ENCODE data around the gene C1orf87.

DNA sequence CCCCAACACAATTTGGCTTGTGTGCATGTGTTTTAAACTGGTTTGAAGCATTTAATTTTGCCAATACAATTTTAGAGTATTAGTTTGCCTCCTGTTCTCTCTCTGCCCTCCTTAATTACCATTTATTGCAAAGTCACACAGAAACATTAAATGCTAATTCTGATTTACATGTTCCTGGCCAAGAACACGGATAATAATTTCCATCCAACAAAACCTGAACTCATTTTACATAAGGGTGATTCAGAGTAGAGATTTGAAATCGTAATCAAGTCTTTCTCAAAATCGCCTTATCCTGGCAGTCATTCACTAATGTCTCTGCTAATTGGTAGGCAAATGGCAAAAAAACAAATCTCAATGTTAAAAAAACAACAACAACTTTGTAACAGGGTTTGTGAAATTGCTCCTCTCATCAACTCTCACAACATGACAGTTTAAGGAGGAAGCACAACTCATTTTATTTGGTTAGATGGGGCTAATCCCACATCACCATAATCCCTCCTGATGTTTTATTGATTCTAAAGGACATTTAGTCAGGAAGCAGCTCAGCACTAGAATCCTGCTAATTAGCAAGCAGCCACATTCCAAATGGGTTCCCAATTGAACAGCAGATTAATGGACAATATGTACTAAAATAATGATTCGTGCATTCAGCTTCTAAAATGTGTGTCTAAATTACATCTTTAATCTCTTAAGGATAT is 55.9 kb downstream of the C1orf87 start:
- TF ChIP-seq CTCF (tag by site-specific recombination; IDR thresholded peaks at IDR 0.05) (no peak), KLF10 (tag by site-specific recombination; IDR thresholded peaks at IDR 0.05) (no peak), KLF7 (tag by site-specific recombination; IDR thresholded peaks at IDR 0.05; ENCODE audit: borderline replicate concordance) (no peak), ZEB2 (tag by site-specific recombination; IDR thresholded peaks at IDR 0.05) (no peak), YY1 (tag by site-specific recombination; IDR thresholded peaks at IDR 0.05) (no peak), WT1 (tag by site-specific recombination; IDR thresholded peaks at IDR 0.05) (no peak), ZNF138 (tag by site-specific recombination; IDR thresholded peaks at IDR 0.05; ENCODE audit: borderline replicate concordance) (no peak)
- TF ChIP-seq, protein P1, sequence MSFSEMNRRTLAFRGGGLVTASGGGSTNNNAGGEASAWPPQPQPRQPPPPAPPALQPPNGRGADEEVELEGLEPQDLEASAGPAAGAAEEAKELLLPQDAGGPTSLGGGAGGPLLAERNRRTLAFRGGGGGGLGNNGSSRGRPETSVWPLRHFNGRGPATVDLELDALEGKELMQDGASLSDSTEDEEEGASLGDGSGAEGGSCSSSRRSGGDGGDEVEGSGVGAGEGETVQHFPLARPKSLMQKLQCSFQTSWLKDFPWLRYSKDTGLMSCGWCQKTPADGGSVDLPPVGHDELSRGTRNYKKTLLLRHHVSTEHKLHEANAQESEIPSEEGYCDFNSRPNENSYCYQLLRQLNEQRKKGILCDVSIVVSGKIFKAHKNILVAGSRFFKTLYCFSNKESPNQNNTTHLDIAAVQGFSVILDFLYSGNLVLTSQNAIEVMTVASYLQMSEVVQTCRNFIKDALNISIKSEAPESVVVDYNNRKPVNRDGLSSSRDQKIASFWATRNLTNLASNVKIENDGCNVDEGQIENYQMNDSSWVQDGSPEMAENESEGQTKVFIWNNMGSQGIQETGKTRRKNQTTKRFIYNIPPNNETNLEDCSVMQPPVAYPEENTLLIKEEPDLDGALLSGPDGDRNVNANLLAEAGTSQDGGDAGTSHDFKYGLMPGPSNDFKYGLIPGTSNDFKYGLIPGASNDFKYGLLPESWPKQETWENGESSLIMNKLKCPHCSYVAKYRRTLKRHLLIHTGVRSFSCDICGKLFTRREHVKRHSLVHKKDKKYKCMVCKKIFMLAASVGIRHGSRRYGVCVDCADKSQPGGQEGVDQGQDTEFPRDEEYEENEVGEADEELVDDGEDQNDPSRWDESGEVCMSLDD (tag by site-specific recombination; IDR thresholded peaks at IDR 0.05): no peak
- TF ChIP-seq, protein P2, sequence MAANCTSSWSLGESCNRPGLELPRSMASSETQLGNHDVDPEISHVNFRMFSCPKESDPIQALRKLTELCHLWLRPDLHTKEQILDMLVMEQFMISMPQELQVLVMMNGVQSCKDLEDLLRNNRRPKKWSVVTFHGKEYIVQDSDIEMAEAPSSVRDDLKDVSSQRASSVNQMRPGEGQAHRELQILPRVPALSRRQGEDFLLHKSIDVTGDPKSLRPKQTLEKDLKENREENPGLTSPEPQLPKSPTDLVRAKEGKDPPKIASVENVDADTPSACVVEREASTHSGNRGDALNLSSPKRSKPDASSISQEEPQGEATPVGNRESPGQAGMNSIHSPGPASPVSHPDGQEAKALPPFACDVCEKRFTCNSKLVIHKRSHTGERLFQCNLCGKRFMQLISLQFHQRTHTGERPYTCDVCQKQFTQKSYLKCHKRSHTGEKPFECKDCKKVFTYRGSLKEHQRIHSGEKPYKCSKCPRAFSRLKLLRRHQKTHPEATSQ (tag by site-specific recombination; IDR thresholded peaks at IDR 0.05): no peak

Data from HEK293 (cell line).